HepG2 (cell line): ENCODE measurements around the gene MUC15. TPM values are rescaled to one million over a fixed set of nuclear protein-coding genes. Genes with fewer than 3 reads are reported as not detected.

Experiments
- ATAC-seq: fragments of 200-7000 bp; cut with Tn5 transposase; 3 replicates; pipeline ENCODE4 v1.9.1; 2020; ENCODE audit warnings: mild to moderate bottlenecking, moderate library complexity
- BruUV-seq: library from RNA; stranded (reverse); fragments of 400-500 nt; replicated peaks from 2 replicates; lab custom pipeline; 2021; lab: Mats Ljungman, UMichigan
- CTCF ChIA-PET: fragments of 300-600 bp; formaldehyde crosslinking; extraction: SDS; loops from one replicate; lab custom pipeline; 2021; ENCODE audit warnings: low total read pairs, inconsistent platforms, low intra/inter-chr PET ratio; lab: Yijun Ruan, JAX
- POLR2A ChIA-PET: fragments of 350-600 bp; sonication (Branson Sonifier 250); formaldehyde crosslinking; loops from one replicate; lab custom pipeline; 2020; ENCODE audit warnings: antibody characterized with exemption, inconsistent platforms; lab: Yijun Ruan, JAX
- DNase-seq: peaks from one replicate; pipeline ENCODE4 v3.0.0-alpha.2; 2015; ENCODE audit warnings: low spot score
- FAIRE-seq: peaks from 3 replicates; lab custom pipeline; 2011; peaks lifted over from hg19 to GRCh38; lab: Jason Lieb, UNC
- H2AFZ ChIP-seq: one replicate; pipeline ENCODE4 v1.6.1; 2011; ENCODE audit warnings: low read length, inconsistent platforms
- H3K27ac ChIP-seq: fragments of 300-600 bp; 3 replicates; pipeline ENCODE4 v1.8.0; 2011; ENCODE audit warnings: mixed run types, mild to moderate bottlenecking, mixed read lengths, low read length, inconsistent platforms; ENCODE audit not compliant: insufficient read depth; ENCODE audit errors: extremely low read length
- H3K27me3 ChIP-seq, 2 experiments: fragments of 200-600 bp in 1 of 2; 2 replicates in 1 of 2; 3 replicates in 1 of 2; pipeline versions ENCODE4 v1.6.0 to v1.8.0; 2011; ENCODE audit warnings: low read length in 2 of 2, mild to moderate bottlenecking in 2 of 2, moderate library complexity in 2 of 2, inconsistent platforms in 1 of 2; ENCODE audit not compliant: insufficient read depth in 2 of 2, control insufficient read depth in 1 of 2
- H3K36me3 ChIP-seq, 2 experiments: fragments of 200-600 bp in 1 of 2; replicated peaks in 1 of 2; 2 replicates in 1 of 2; 3 replicates in 1 of 2; pipeline versions ENCODE4 v1.5.1 to v1.8.0; 2011; ENCODE audit warnings: low read length in 2 of 2, inconsistent platforms in 1 of 2; ENCODE audit not compliant: insufficient read depth in 2 of 2, control insufficient read depth in 1 of 2
- H3K4me1 ChIP-seq: 2 replicates; pipeline ENCODE4 v1.5.1; 2012; ENCODE audit warnings: low read length, inconsistent platforms; ENCODE audit not compliant: insufficient read depth
- H3K4me2 ChIP-seq: 2 replicates; pipeline ENCODE4 v1.6.0; 2011; ENCODE audit warnings: low read depth, low read length, inconsistent platforms
- H3K4me3 ChIP-seq, 3 experiments: fragments of 200-600 bp in 1 of 3; sonication (generic), shearing (Covaris generic) in 1 of 3; replicated peaks in 1 of 3; 2 replicates each; pipeline ENCODE4 v1.5.1; 2011 to 2016; ENCODE audit warnings: low read length in 3 of 3, inconsistent platforms in 2 of 3, low read depth in 2 of 3, mild to moderate bottlenecking in 2 of 3, control low read depth in 1 of 3, mixed read lengths in 1 of 3; ENCODE audit not compliant: insufficient read depth in 1 of 3
- H3K79me2 ChIP-seq: one replicate; pipeline ENCODE4 v1.6.1; 2011; ENCODE audit warnings: low read length, inconsistent platforms; ENCODE audit not compliant: insufficient read depth
- H3K9ac ChIP-seq: 2 replicates; pipeline ENCODE4 v1.6.0; 2011; ENCODE audit warnings: mild to moderate bottlenecking, low read depth, low read length, inconsistent platforms; ENCODE audit not compliant: insufficient read depth
- H3K9me3 ChIP-seq: 2 replicates; pipeline ENCODE4 v1.5.1; 2012; ENCODE audit warnings: mild to moderate bottlenecking, low read length
- H4K20me1 ChIP-seq: 2 replicates; pipeline ENCODE4 v1.6.0; 2011; ENCODE audit warnings: inconsistent platforms, mild to moderate bottlenecking, low read length, moderate library complexity; ENCODE audit not compliant: insufficient read depth
- CBFB ChIP-seq: sonication (generic); formaldehyde crosslinking; IDR thresholded peaks from 2 replicates; pipeline ENCODE4 v1.4.0; 2020; ENCODE audit warnings: missing genetic modification reagents
- DNMT3B ChIP-seq: conservative IDR thresholded peaks from 2 replicates; pipeline ENCODE4 v1.6.1; 2016; ENCODE audit warnings: missing biosample characterization, control low read depth
- HMG20B ChIP-seq: conservative IDR thresholded peaks from 2 replicates; pipeline ENCODE4 v1.6.1; 2016; ENCODE audit warnings: missing genetic modification reagents, missing compliant biosample characterization
- PHF20 ChIP-seq: sonication (generic); formaldehyde crosslinking; IDR thresholded peaks from 2 replicates; pipeline ENCODE4 v1.5.0; 2020; ENCODE audit warnings: mild to moderate bottlenecking, missing genetic modification reagents
- PHF8 ChIP-seq: sonication (generic); formaldehyde crosslinking; IDR thresholded peaks from 2 replicates; pipeline ENCODE4 v1.5.0; 2020; ENCODE audit warnings: missing genetic modification reagents
- RBFOX2 ChIP-seq: fragments of 200-400 bp; formaldehyde crosslinking; IDR thresholded peaks from 2 replicates; pipeline ENCODE4 v1.6.1; 2017; ENCODE audit warnings: low read depth, mild to moderate bottlenecking, low read length
- SKIL ChIP-seq: sonication (generic); formaldehyde crosslinking; IDR thresholded peaks from 2 replicates; pipeline ENCODE4 v1.8.0; 2022; ENCODE audit warnings: missing genetic modification reagents, mild to moderate bottlenecking, moderate library complexity, borderline replicate concordance
- SMYD3 ChIP-seq: sonication (generic); formaldehyde crosslinking; IDR thresholded peaks from 2 replicates; pipeline ENCODE4 v1.8.1; 2023; ENCODE audit warnings: mild to moderate bottlenecking, missing genetic modification reagents
- ZNF224 ChIP-seq: sonication (generic); formaldehyde crosslinking; IDR thresholded peaks from 2 replicates; pipeline ENCODE4 v1.5.0; 2020; ENCODE audit warnings: mild to moderate bottlenecking, missing genetic modification reagents
- ZNF383 ChIP-seq: sonication (generic); formaldehyde crosslinking; IDR thresholded peaks from 2 replicates; pipeline ENCODE4 v1.4.0; 2020; ENCODE audit warnings: missing genetic modification reagents, mild to moderate bottlenecking, borderline replicate concordance
- ZNF780A ChIP-seq: sonication (generic); formaldehyde crosslinking; IDR thresholded peaks from 2 replicates; pipeline ENCODE4 v1.8.0; 2022; ENCODE audit warnings: mild to moderate bottlenecking, missing genetic modification reagents, moderate library complexity
- ZNF784 ChIP-seq: sonication (generic); formaldehyde crosslinking; IDR thresholded peaks from 2 replicates; pipeline ENCODE4 v1.5.1; 2020; ENCODE audit warnings: missing genetic modification reagents, mild to moderate bottlenecking, borderline replicate concordance
- WGBS: methylation state at CpG from one replicate; pipeline ENCODE4 v1.1.6; 2017; ENCODE audit warnings: low lambda C conversion rate; 5-methylcytosine and 5-hydroxymethylcytosine counted together
- in situ Hi-C: cut with HindIII; loops from 2 replicates; pipeline ENCODE4 v1.10.0; 2017; ENCODE audit warnings: low pct_unique_long_range_greater_than_20kb; ENCODE audit not compliant: extremely low pct_ligation_motif_present
- intact Hi-C: fragments of 100-400 bp; cut with micrococcal nuclease; formaldehyde crosslinking; loops from one replicate; pipeline ENCODE4 v1.10.0; 2022; ENCODE audit not compliant: unreplicated experiment
- polyA plus RNA-seq, 8 experiments: library from polyadenylated mRNA; depleted of rRNA in 3 of 8; stranded (reverse) in 7 of 8; unstranded in 1 of 8; fragments of >200 nt; fragmentation: Illumina TruSeq in 4 of 8; extraction: Trizol in 4 of 8; gene quantifications; 2 replicates each; pipeline versions ENCODE4 v1.2.1 to v1.2.3, GENCODE V29; 2011 to 2016; ENCODE audit warnings: low read depth in 4 of 8, missing spikeins in 1 of 8, mixed read lengths in 1 of 8; ENCODE audit not compliant: insufficient read depth in 1 of 8
- total RNA-seq, 5 experiments: library from RNA; depleted of rRNA; stranded (reverse); fragments of >200 nt; fragmentation: Illumina TruSeq; extraction: Trizol; gene quantifications; 2 replicates each; pipeline ENCODE4 v1.2.3, GENCODE V29; 2016; ENCODE audit warnings: low read depth in 1 of 5

MUC15 gene
- total and polyA plus RNA-seq, 2 of the 13 experiments (the other 11 are each of a cell fraction or from before 2014, with no cell fraction given), result 4.5 to 18.0 TPM

- Histone ChIP-seq H3K4me1 (peaks cover 5% of the 10 kb centered on the region; the same call in 1 of the 2 replicates), H3K79me2 (no peaks in the 10 kb centered on the region), H3K27me3 (no peaks in the 10 kb centered on the region), H3K4me2 (no peak overlapping the region), H3K4me3 (no peak overlapping the region), H3K36me3 (no peaks in the 10 kb centered on the region), H2AFZ (no peak overlapping the region), H3K9ac (no peak overlapping the region), H3K9me3 (no peaks in the 10 kb centered on the region), H3K27ac (no peak overlapping the region), H4K20me1 (no peaks in the 10 kb centered on the region)
- no peak for DNase-seq
- ChIA-PET POLR2A (no interaction called here), CTCF (no interaction called here)
- 68% methylated on average over 2 of the region's 2 CpGs for WGBS
- BruUV-seq, result no TSS peak
- intact Hi-C loops (no loop called here), in situ Hi-C loops (no loop called here)
- FAIRE-seq, result no peak
- no peak for ATAC-seq
- TF ChIP-seq PHF8 (CRISPR knock-in tag) (no peak), ZNF780A (no peak), PHF20 (CRISPR knock-in tag) (no peak), ZNF224 (no peak), ZNF784 (no peak), SMYD3 (no peak), HMG20B (CRISPR knock-in tag) (no peak), ZNF383 (no peak), DNMT3B (CRISPR knock-in tag) (no peak), SKIL (no peak), CBFB (no peak), RBFOX2 (no peak)
Observed at GRCh38 chr11:26587073-26587472, 15.0 kb upstream of the MUC15 start.
